NCI-H1694 treated with DMSO at 0.1 percent for 48 hours (cell line): ENCODE data around the gene NSD2.

Source experiments
- DNase-seq: peaks from one replicate; lab custom pipeline; 2025; lab: John Stamatoyannopoulos, UW

Gene NSD2

DNA sequence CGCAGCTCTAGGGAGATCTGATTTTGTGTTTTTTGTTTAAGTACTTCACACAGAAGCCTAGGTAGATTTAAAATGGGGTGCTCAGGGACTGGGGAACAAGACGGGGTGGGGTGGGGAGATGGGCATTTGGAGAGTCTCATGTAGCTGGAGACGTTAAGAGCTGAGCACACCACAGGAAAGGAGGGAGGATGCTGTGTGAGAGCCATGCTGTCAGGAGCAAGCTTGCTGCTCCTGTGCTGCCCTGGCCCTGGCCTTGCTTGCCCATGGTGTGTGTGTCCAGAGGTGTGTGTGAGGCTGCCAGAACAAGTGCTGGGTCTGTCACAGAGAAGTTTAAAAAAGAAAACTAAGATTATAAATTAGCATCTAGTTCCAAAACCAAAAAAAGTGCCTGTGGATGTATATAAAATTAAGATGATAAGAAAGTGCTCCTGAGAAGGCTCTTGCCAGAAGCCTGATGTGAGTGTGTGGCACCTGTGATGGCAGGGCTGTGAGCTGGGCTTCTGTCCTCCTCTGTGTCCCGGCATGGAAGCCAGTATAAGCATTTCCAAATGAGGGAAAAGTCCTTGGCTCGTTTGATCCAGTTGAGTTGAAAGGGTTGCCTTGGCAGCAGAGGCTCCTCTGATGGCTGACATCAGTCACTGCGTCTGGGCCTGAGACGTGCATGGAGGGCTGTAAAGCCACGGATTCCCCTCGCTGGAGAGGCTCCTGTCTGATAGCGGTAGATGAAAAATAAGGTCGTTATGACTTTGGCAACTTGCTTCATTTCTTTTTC lies 74.1 kb downstream of the NSD2 start:
- DNase-seq: no peak

DNA sequence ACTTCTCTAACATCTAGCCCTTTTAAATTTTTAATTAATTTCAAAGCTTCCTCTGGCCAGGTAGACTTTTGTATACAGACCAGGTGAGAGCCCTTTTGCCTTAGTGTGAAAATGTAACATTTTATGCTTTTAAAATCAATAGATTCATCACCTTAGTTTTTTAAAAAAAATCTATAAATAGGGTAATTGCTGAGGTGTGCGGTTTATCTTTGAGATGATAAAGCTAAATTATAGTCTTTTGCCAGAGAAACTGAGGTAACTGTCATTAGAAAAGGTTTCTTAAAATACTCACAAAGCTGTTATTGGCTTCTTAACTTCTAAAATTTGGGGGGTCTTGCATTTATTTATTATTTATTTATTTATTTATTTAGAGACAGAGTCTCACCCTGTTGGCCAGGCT lies 74.7 kb downstream of the NSD2 start:
- DNase-seq: no peak

DNA sequence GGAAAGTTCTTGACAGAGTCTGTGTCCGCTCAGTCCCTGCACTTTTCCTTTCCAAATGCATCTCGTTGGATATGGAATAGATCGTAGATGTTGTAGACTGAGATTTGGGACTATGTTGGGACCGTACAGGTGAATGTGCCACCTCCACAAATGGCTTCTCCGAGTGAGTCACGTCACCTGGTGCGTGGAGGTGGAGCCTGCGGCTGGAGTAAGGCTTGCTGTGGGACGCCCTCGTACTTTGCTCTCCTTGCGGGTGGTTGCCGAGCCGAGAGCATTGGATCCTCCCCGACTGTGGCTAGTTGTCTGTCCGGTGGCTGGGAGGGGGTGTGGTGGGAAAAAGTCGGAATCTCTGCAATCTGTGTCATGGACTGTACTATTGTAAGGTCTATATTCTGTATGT lies 77.0 kb downstream of the NSD2 start:
- DNase-seq: no peak

- no peak for DNase-seq
Observed at GRCh38 chr4:1948892-1949436, 77.8 kb downstream of the NSD2 start.

DNA sequence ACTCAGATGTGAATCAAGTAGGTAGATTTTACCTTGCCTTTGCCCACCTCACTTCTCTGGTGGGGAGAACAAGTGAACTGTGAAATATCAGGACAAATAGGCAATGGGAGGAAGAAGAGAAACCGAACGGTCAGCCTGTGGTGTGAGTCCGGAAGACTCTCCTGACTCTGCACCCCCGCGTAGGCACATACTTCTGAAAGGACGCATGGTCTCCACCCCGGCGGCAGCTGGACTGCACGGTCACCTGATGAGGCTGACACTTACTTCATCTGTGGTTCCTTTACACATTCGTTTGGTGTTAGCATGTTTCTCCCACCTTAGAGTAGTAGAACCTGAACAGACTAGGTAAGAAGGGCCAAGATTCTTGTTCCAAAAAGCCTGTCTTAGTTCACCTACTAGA lies 79.2 kb downstream of the NSD2 start:
- no peak for DNase-seq

DNA sequence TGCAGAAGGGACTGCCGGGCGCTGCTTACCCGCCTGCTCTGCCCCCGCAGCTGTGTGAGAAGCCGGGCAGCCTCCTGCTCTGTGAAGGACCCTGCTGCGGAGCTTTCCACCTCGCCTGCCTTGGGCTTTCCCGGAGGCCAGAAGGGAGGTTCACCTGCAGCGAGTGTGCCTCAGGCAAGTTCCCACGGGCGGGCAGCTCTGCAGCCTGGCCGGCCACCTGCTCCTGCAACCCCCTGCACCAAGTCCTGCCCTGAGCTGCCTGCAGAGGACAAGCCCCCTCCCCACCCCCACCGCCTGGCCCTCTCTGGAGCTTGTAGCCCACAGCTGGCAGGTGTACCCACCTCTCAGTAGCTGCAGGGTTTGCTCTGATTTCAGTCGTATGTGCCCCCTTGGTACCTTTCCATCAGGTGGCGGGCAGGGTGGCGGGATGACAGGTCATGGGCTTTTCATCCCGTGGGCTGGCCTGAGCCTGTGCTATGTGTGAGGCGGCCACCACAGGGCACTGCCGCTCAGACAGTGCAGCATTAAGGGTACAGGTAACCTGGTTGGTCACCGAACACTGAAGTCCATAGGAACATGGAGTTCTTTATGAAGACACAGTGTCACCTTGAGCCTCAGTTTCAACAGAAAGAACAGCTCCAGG lies 81.0 kb downstream of the NSD2 start:
- no peak for DNase-seq

DNA sequence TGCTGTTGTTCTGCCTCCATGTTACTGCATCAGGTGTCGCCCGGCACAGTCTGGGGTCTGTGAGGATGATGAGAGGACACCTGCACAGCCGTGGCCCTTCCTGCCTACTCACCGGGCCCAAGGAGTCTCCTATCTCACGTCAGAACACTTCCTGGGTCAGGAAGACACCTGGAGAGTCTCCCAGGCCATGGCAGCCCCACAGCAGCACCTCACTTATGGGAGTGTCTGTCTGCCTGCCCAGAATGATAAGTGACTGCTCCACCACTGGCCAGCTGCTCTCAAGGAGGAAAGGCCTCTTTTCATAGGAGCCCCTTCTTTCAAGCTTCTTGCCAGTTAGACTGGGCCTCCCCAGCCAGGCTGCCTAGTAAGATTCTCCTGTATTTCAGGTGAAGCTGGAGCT lies 81.5 kb downstream of the NSD2 start:
- no peak for DNase-seq

- no peak for DNase-seq
Observed at GRCh38 chr4:1953335-1953734, 82.1 kb downstream of the NSD2 start.

- DNase-seq: no peak
Observed at GRCh38 chr4:1956631-1957030, 85.4 kb downstream of the NSD2 start.

DNA sequence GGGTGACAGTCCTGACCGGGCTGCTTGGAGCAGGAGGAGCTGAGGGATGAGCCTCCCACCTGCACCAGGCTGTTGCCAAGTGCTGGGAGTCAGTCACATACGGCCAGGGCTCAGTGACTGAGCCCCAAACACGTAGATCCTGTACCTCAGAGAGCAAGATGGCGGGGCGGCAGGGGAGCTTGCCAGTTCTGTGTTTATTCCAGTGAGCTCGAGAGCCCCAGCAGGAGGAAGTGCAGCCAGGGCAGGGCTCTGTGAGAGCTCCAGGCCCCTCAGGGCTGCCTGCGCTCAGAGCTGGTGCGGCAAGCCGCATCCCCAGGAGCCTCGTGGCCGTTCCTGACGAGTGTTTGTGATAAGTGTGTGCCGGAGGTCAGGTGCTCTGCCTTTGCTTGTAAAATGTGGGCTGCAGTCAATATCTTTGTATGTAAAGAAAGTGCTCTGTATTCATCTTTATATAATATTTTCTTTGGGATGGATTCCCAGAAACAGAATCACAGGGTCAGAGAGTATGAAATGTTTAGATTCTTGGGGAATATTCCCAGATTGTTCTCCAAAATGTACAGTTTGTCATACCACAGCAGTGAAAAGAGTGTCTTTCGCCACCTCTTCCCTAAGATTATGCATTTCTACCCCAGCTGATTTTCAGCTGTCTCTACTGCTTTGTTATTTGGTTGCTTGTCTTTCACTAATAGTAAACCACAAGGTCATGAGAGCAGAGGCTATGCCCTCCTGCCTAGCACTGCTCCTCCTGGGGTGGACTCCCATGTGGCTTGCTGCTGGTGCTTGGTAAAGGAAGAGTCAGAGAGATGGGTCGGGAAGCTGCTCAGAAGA lies 87.3 kb downstream of the NSD2 start:
- DNase-seq: no peak

- no peak for DNase-seq
Observed at GRCh38 chr4:1959104-1959384, 87.9 kb downstream of the NSD2 start.

- no peak for DNase-seq
Observed at GRCh38 chr4:1960170-1960825, 89.1 kb downstream of the NSD2 start.

DNA sequence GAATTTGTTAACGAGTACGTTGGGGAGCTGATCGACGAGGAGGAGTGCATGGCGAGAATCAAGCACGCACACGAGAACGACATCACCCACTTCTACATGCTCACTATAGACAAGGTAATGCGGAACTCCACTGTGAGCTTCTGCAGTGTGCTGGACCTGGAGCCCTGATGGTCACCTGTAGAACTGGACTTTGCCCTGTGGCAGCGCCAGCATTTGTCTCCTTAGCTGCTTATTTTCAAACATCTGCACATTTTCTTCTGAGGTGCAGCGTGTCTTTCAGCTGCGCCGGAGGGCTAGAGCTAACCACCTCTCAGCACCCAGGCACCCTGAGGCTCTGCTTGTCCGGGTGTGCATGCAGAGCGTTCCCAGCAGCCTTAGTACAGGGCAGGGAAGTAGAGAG lies 89.8 kb downstream of the NSD2 start:
- no peak for DNase-seq

DNA sequence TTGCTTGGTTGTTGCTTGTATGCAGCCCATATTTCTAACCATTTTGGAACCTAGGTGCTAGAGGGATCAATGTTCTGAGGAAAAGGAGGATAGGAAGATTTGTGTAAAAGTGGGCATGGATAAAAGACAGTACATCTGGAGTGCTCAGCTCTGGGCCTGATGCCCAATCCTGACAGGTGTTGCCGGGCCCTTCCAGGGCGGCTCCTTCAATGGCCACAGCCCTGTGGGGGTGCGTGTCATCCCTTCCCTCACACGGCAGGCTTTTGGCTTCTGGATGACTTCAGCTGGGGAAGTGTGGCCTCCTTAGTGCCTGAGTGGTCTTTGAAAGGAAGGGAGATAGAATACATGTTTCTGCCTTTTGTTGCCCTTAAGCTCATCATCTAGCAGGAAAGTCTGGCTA lies 90.4 kb downstream of the NSD2 start:
- no peak for DNase-seq

DNA sequence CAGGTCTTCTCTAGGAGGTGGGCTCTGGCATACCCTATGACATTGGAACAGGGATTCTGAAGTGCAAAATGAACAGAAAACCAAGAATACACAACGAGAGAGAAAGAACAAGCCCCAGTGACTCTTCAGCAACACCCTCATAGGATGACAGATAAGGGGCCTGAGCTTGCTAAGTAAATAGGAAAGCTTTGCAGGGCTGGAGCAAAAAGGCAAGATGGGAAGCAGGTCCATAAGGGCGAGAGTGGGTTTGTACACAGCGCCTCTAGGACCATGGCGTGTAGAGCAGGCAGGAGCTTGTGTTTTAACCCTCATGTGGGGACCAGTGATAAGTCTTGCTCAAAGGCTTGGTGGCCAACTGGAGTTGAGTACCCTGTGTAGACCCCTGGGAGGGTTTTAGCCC lies 91.8 kb downstream of the NSD2 start:
- no peak for DNase-seq

DNA sequence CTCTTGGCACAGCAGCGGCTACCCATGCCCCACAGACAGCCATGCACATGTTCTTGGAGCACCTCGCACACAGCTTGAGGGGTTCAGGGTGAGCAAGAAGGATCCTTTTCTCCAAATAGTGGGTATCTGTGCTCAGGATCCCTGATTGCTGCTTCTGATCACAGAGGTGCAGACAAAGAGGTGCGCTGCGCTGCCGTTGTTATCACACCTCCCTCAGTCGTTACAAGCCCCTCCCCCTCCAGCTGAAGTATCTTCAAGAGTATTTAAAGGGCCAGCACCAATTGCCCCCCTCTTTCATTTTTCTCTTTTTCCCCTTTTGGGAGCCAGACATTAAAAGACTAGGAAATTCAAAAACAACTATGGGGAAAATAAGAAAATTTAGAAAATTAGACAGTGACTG lies 93.2 kb downstream of the NSD2 start:
- no peak for DNase-seq

GRCh38 chr4:1964971-1965370 lies 93.8 kb downstream of the NSD2 start:
- no peak for DNase-seq

DNA sequence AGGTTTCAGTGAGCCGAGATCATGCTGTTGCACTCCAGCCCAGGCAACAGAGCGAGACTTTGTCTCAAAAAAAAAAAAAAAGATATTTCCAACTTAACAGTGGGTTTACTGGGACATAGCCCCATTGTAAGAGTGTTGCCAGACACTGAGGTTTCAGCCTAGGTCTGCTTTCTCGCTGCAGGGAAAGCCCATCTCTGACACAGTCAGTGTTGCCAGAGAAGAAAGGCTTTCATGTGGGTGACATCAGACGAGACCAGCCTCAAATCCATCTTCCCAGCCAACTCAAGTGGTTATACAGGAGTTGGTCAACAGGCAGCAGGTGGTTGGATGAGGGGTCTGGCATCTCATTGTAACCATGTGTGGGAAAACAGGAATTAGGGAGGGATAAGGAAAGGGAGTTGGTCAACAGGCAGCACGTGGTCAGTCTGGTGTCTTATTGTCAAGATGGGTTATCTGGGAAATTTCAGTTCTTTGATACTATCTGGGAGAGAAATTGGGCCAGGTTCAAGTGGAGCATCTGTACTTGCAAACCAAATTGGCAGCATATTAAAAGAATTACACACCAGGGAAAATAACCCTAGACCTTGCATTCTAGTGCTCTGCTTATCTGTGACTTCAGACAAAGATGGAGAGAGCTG lies 96.4 kb downstream of the NSD2 start:
- DNase-seq: no peak

DNA sequence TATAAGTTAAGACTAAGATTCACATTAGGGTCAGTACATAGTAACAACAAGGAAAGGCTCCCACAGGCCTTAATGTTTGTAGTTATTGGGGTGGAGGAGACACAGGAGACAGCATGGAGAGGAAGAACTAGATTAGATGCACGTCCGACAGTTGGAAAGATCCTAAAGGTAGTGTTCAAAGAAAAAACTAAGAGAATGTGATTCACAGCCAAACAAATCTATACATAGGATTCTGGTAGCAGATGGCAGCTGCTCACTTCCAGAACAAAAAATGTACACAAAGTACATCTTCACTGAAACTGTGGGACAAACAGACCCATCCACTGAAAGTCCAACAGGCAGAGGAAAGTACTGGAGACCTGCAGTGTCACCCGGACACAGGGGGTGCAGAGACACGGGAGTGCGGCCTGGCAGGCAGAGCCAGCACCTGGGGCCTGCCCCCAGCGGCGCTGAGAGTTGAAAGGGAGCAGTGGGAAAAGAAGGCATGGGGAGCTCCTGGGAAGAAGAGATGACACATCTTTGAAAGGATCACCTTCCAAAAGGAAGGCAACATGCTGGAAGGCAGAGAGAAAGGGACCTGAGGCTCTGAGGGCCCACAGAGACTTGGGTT lies 97.6 kb downstream of the NSD2 start:
- DNase-seq: no peak

- DNase-seq: no peak
Observed at GRCh38 chr4:1969928-1970723, 98.9 kb downstream of the NSD2 start.

DNA sequence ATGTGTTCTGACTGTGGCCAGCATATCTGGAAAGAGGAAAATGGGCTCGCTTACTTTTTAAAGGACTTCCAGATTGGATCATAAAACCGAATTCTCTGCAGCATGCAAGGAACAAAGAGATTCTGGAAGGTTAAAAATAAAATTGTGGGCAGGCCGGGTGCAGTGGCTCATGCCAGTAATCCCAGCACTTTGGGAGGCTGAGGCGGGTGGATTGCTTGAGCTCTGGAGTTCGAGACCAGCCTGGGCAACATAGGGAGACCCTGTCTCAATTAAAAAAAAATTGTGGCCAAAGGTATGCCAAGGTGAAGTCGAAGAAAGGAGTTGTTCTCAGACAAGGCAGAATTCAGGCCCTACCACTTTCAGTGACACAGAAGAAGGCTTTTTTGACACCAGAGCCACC lies 99.7 kb downstream of the NSD2 start:
- DNase-seq: no peak
